Measurements from ENCODE around the gene DYNLT3. TPM values are rescaled to one million over a fixed set of nuclear protein-coding genes. Genes with fewer than 3 reads are reported as not detected.

The DYNLT3 gene
- total RNA-seq, 2 donors from 2014 or later = 50.4 to 52.9 TPM

- no peak for ATAC-seq (ENCODE audit: insufficient number of reproducible peaks, low FRiP score, low read depth)
- Histone ChIP-seq H3K27ac (no peak overlapping the region), H3K27me3 (replicated peaks; ENCODE audit: insufficient read depth) (no peaks in the 10 kb centered on the region), H3K4me3 (no peak overlapping the region), H3K36me3 (no peaks in the 10 kb centered on the region), H3K4me1 (ENCODE audit: control insufficient read depth in 1 of 2, low read depth in 2 of 2) (no peaks in the 10 kb centered on the region), H3K9me3 (no peaks in the 10 kb centered on the region)
- no peak for TF ChIP-seq CTCF (IDR thresholded peaks at IDR 0.05)
- no peak for DNase-seq (ENCODE audit: low spot score)
Measured at GRCh38 chrX:37818031-37818430, 29.3 kb downstream of the DYNLT3 start.

GRCh38 chrX:37817579-37817978 lies 29.8 kb downstream of the DYNLT3 start:
- DNase-seq (ENCODE audit: low spot score) = no peak
- TF ChIP-seq CTCF (IDR thresholded peaks at IDR 0.05) = no peak
- Histone ChIP-seq H3K36me3 (no peaks in the 10 kb centered on the region), H3K27ac (no peak overlapping the region), H3K9me3 (no peaks in the 10 kb centered on the region), H3K4me3 (no peak overlapping the region), H3K4me1 (ENCODE audit: control insufficient read depth in 1 of 2, low read depth in 2 of 2) (no peaks in the 10 kb centered on the region), H3K27me3 (replicated peaks; ENCODE audit: insufficient read depth) (no peaks in the 10 kb centered on the region)
- ATAC-seq (ENCODE audit: insufficient number of reproducible peaks, low FRiP score, low read depth) = no peak

GRCh38 chrX:37817176-37817575 lies 30.2 kb downstream of the DYNLT3 start:
- ATAC-seq (ENCODE audit: insufficient number of reproducible peaks, low FRiP score, low read depth) = no peak

GRCh38 chrX:37816766-37817165 lies 30.6 kb downstream of the DYNLT3 start:
- ATAC-seq (ENCODE audit: insufficient number of reproducible peaks, low FRiP score, low read depth) (no peak), DNase-seq (ENCODE audit: low spot score) (no peak)
- TF ChIP-seq CTCF (IDR thresholded peaks at IDR 0.05) = no peak
- Histone ChIP-seq H3K4me3 (no peak overlapping the region), H3K36me3 (no peaks in the 10 kb centered on the region), H3K9me3 (no peaks in the 10 kb centered on the region), H3K27ac (no peak overlapping the region), H3K27me3 (replicated peaks; ENCODE audit: insufficient read depth) (no peaks in the 10 kb centered on the region), H3K4me1 (ENCODE audit: control insufficient read depth in 1 of 2, low read depth in 2 of 2) (no peaks in the 10 kb centered on the region)

More at GRCh38 chrX:37817176-37817575, 30.2 kb downstream of the DYNLT3 start:
- Histone ChIP-seq H3K27me3 (replicated peaks; ENCODE audit: insufficient read depth) (no peaks in the 10 kb centered on the region), H3K4me3 (no peak overlapping the region), H3K9me3 (no peaks in the 10 kb centered on the region), H3K36me3 (no peaks in the 10 kb centered on the region), H3K27ac (no peak overlapping the region), H3K4me1 (ENCODE audit: control insufficient read depth in 1 of 2, low read depth in 2 of 2) (no peaks in the 10 kb centered on the region)
- no peak for TF ChIP-seq CTCF (IDR thresholded peaks at IDR 0.05)
- no peak for DNase-seq (ENCODE audit: low spot score)

GRCh38 chrX:37815366-37815765 lies 32.0 kb downstream of the DYNLT3 start:
- Histone ChIP-seq H3K4me3 (no peak overlapping the region), H3K27me3 (replicated peaks; ENCODE audit: insufficient read depth) (no peaks in the 10 kb centered on the region), H3K36me3 (no peaks in the 10 kb centered on the region), H3K4me1 (ENCODE audit: control insufficient read depth in 1 of 2, low read depth in 2 of 2) (no peaks in the 10 kb centered on the region), H3K27ac (no peak overlapping the region), H3K9me3 (no peaks in the 10 kb centered on the region)
- ATAC-seq (ENCODE audit: insufficient number of reproducible peaks, low FRiP score, low read depth) = no peak
- DNase-seq (ENCODE audit: low spot score) = no peak
- TF ChIP-seq CTCF (IDR thresholded peaks at IDR 0.05) = no peak

Measured in thoracic aorta (tissue), 2 donors.